ENCODE data around the gene ARL3. TPM values are rescaled to one million over a fixed set of nuclear protein-coding genes. Genes with fewer than 3 reads are reported as not detected.

The ARL3 gene
- total RNA-seq, 1 experiment from 2014 or later: 13.3 TPM

- RAD21 ChIA-PET (ENCODE audit: low non-redundant PET in 1 of 2, low total read pairs in 2 of 2, uncharacterized antibody in 2 of 2, unreplicated experiment in 2 of 2): no interaction called here
- Histone ChIP-seq H3K9ac (ENCODE audit: low read length) (no peak overlapping the region), H4K20me1 (ENCODE audit: insufficient read depth) (no peaks in the 10 kb centered on the region), H2AFZ (ENCODE audit: low read depth, low read length, poor library complexity, severe bottlenecking) (no peak overlapping the region), H3K4me3 (replicated peaks in 1 of 2; ENCODE audit: low read depth in 1 of 2, low read length in 2 of 2) (no peak overlapping the region), H3K4me2 (ENCODE audit: low read length) (no peak overlapping the region), H3K79me2 (ENCODE audit: insufficient read depth, low read length) (no peaks in the 10 kb centered on the region), H3K27me3 (ENCODE audit: insufficient read depth, low read length) (no peaks in the 10 kb centered on the region), H3K9me3 (ENCODE audit: control insufficient read depth in 1 of 2, insufficient read depth in 1 of 2, low read depth in 1 of 2, low read length in 2 of 2) (no peaks in the 10 kb centered on the region), H3K36me3 (ENCODE audit: control insufficient read depth in 1 of 2, insufficient read depth in 2 of 2, low read length in 2 of 2) (peaks cover 0 to 8% of the 10 kb centered on the region in 2 experiments; a peak in 3 of 4 replicates), H3K9me2 (ENCODE audit: insufficient read depth) (no peaks in the 10 kb centered on the region), H3K4me1 (ENCODE audit: control insufficient read depth in 1 of 2, insufficient read depth in 2 of 2, low read length in 2 of 2) (no peaks in the 10 kb centered on the region), H3K27ac (ENCODE audit: low read depth, low read length) (no peak overlapping the region)
- no TSS peak for BruUV-seq (replicated peaks)
- DNase-seq (ENCODE audit: low read depth, low spot score): no peak
- CTCF ChIA-PET: no interaction called here
- POLR2A ChIA-PET: no interaction called here
- intact Hi-C loops (cut with micrococcal nuclease): no loop called here
- no peak for ATAC-seq
- TF ChIP-seq YY1 (IDR thresholded peaks at IDR 0.05; ENCODE audit: extremely low read depth, insufficient replicate concordance, low read depth, low read length) (no peak), ZFX (IDR thresholded peaks at IDR 0.05) (no peak)
Measured at GRCh38 chr10:102701272-102701671, 12.9 kb downstream of the ARL3 start.

GRCh38 chr10:102698894-102699293, 15.3 kb downstream of the ARL3 start:
- TF ChIP-seq POLR2A (IDR thresholded peaks at IDR 0.05; ENCODE audit: borderline replicate concordance, extremely low read depth, insufficient read depth, insufficient read length) (no peak), ZFX (IDR thresholded peaks at IDR 0.05) (no peak)
- Histone ChIP-seq H3K4me1 (ENCODE audit: control insufficient read depth in 1 of 2, insufficient read depth in 2 of 2, low read length in 2 of 2) (no peaks in the 10 kb centered on the region), H3K9me3 (ENCODE audit: control insufficient read depth in 1 of 2, insufficient read depth in 1 of 2, low read depth in 1 of 2, low read length in 2 of 2) (no peaks in the 10 kb centered on the region), H3K27ac (ENCODE audit: low read depth, low read length) (no peak overlapping the region), H3K79me2 (ENCODE audit: insufficient read depth, low read length) (no peaks in the 10 kb centered on the region), H3K4me3 (replicated peaks in 1 of 2; ENCODE audit: low read depth in 1 of 2, low read length in 2 of 2) (no peak overlapping the region), H3K9me2 (ENCODE audit: insufficient read depth) (no peaks in the 10 kb centered on the region), H2AFZ (ENCODE audit: low read depth, low read length, poor library complexity, severe bottlenecking) (no peak overlapping the region), H3K4me2 (ENCODE audit: low read length) (no peak overlapping the region), H3K27me3 (ENCODE audit: insufficient read depth, low read length) (no peaks in the 10 kb centered on the region), H3K9ac (ENCODE audit: low read length) (no peak overlapping the region), H3K36me3 (ENCODE audit: control insufficient read depth in 1 of 2, insufficient read depth in 2 of 2, low read length in 2 of 2) (peaks cover 0 to 8% of the 10 kb centered on the region in 2 experiments; a peak in 3 of 4 replicates), H4K20me1 (ENCODE audit: insufficient read depth) (no peaks in the 10 kb centered on the region)
- no peak for ATAC-seq
- DNase-seq (ENCODE audit: low read depth, low spot score): no peak
- ChIA-PET CTCF (no interaction called here), RAD21 (ENCODE audit: low non-redundant PET in 1 of 2, low total read pairs in 2 of 2, uncharacterized antibody in 2 of 2, unreplicated experiment in 2 of 2) (no interaction called here), POLR2A (interaction anchor here (0.6 kb wide), 1 partner anchor 11 kb away, joined by 3 read pairs; no protein-coding TSS in a partner anchor)
- TSS peak; percentile 15 for BruUV-seq (replicated peaks)
- intact Hi-C loops (cut with micrococcal nuclease): no loop called here

GRCh38 chr10:102696736-102697135, 17.5 kb downstream of the ARL3 start:
- ChIA-PET RAD21 (ENCODE audit: low non-redundant PET in 1 of 2, low total read pairs in 2 of 2, uncharacterized antibody in 2 of 2, unreplicated experiment in 2 of 2) (no interaction called here), CTCF (no interaction called here), POLR2A (no interaction called here)
- Histone ChIP-seq H3K27ac (ENCODE audit: low read depth, low read length) (no peak overlapping the region), H3K9me2 (ENCODE audit: insufficient read depth) (no peaks in the 10 kb centered on the region), H3K4me3 (replicated peaks in 1 of 2; ENCODE audit: low read depth in 1 of 2, low read length in 2 of 2) (no peak overlapping the region), H3K79me2 (ENCODE audit: insufficient read depth, low read length) (no peaks in the 10 kb centered on the region), H3K4me2 (ENCODE audit: low read length) (no peak overlapping the region), H3K36me3 (ENCODE audit: control insufficient read depth in 1 of 2, insufficient read depth in 2 of 2, low read length in 2 of 2) (peaks cover 0 to 8% of the 10 kb centered on the region in 2 experiments; a peak in 3 of 4 replicates), H3K9ac (ENCODE audit: low read length) (no peak overlapping the region), H3K9me3 (ENCODE audit: control insufficient read depth in 1 of 2, insufficient read depth in 1 of 2, low read depth in 1 of 2, low read length in 2 of 2) (no peaks in the 10 kb centered on the region), H2AFZ (ENCODE audit: low read depth, low read length, poor library complexity, severe bottlenecking) (no peak overlapping the region), H3K27me3 (ENCODE audit: insufficient read depth, low read length) (no peaks in the 10 kb centered on the region), H3K4me1 (ENCODE audit: control insufficient read depth in 1 of 2, insufficient read depth in 2 of 2, low read length in 2 of 2) (no peaks in the 10 kb centered on the region), H4K20me1 (ENCODE audit: insufficient read depth) (no peaks in the 10 kb centered on the region)
- DNase-seq (ENCODE audit: low read depth, low spot score) (no peak), ATAC-seq (no peak)
- intact Hi-C loops (cut with micrococcal nuclease): no loop called here
- BruUV-seq (replicated peaks): no TSS peak
- TF ChIP-seq JUND (IDR thresholded peaks at IDR 0.05) (no peak), ZNF274 (IDR thresholded peaks at IDR 0.05; ENCODE audit: low read depth, low read length) (no peak), CTCF (IDR thresholded peaks at IDR 0.05 in 2 of 3, conservative IDR thresholded peaks at IDR 0.05 in 1 of 3; ENCODE audit: borderline replicate concordance in 1 of 3, insufficient read depth in 1 of 3, low read depth in 2 of 3, low read length in 2 of 3) (no peak), EGR1 (IDR thresholded peaks at IDR 0.05; ENCODE audit: low read depth) (no peak), REST (IDR thresholded peaks at IDR 0.05; ENCODE audit: low read depth) (no peak), CBX3 (IDR thresholded peaks at IDR 0.05; ENCODE audit: low read depth) (no peak)

Data from HCT116 (cell line).